Inflammatory macrophage treated with lipopolysaccharide for 1 hour (primary cell): ENCODE results near the gene SECISBP2.
"Not testable (repeated sequence)": the region's sequence is repeated elsewhere in the genome, so short reads cannot be mapped to it uniquely, and the experiment has no call there.

Experiments used
- DNase-seq, 2 donors: peaks; one replicate each; pipeline ENCODE4 v3.0.0-alpha.2; 2020 to 2022

The SECISBP2 gene

GRCh38 chr9:89309608-89310474 lies 8.5 kb upstream of the SECISBP2 start:
- DNase-seq, result peak; percentile 13 to 39

GRCh38 chr9:89310475-89311345 lies 7.6 kb upstream of the SECISBP2 start, which contains the start of gene CKS2:
CKS2 (plus strand) TSS chr9:89311195; CDS start chr9:89311293, 98 bp downstream.
- DNase-seq, result peak; percentile 100

GRCh38 chr9:89311346-89312221 lies 6.7 kb upstream of the SECISBP2 start:
- no peak for DNase-seq

GRCh38 chr9:89312222-89312571 lies 6.1 kb upstream of the SECISBP2 start:
- peak; percentile 25 to 26 for DNase-seq

- no peak for DNase-seq
Observed at GRCh38 chr9:89313842-89314241, 4.5 kb upstream of the SECISBP2 start.

GRCh38 chr9:89314955-89315354 lies 3.3 kb upstream of the SECISBP2 start:
- no peak for DNase-seq

- DNase-seq, result no peak
Observed at GRCh38 chr9:89315482-89315881, 2.8 kb upstream of the SECISBP2 start.

GRCh38 chr9:89317282-89317681 lies 1.0 kb upstream of the SECISBP2 start:
- DNase-seq, result no peak

- DNase-seq, result no peak
Observed at GRCh38 chr9:89319015-89319905, 960 bp downstream of the SECISBP2 start.

GRCh38 chr9:89323390-89323789 lies 5.1 kb downstream of the SECISBP2 start:
- no peak for DNase-seq

- DNase-seq, result no peak
Observed at GRCh38 chr9:89325733-89326132, 7.4 kb downstream of the SECISBP2 start.

GRCh38 chr9:89328064-89328463 lies 9.8 kb downstream of the SECISBP2 start:
- no peak for DNase-seq

- no peak for DNase-seq
Observed at GRCh38 chr9:89329917-89330316, 11.6 kb downstream of the SECISBP2 start.

- DNase-seq, result no peak
Observed at GRCh38 chr9:89330513-89330912, 12.2 kb downstream of the SECISBP2 start.

- DNase-seq, result no peak
Observed at GRCh38 chr9:89339807-89340206, 21.5 kb downstream of the SECISBP2 start.

GRCh38 chr9:89340332-89340731 lies 22.0 kb downstream of the SECISBP2 start:
- no peak for DNase-seq

- no peak for DNase-seq
Observed at GRCh38 chr9:89342213-89342612, 23.9 kb downstream of the SECISBP2 start.

- no peak for DNase-seq
Observed at GRCh38 chr9:89342948-89343347, 24.6 kb downstream of the SECISBP2 start.

- DNase-seq, result not testable (repeated sequence)
Observed at GRCh38 chr9:89343812-89344211, 25.5 kb downstream of the SECISBP2 start.

- DNase-seq, result no peak
Observed at GRCh38 chr9:89345476-89345875, 27.2 kb downstream of the SECISBP2 start.

- DNase-seq, result no peak
Observed at GRCh38 chr9:89346696-89347095, 28.4 kb downstream of the SECISBP2 start.

- DNase-seq, result no peak
Observed at GRCh38 chr9:89347651-89348050, 29.4 kb downstream of the SECISBP2 start.
